GM12873 (cell line): Measurements from ENCODE around the gene GNAL.

Experiments
- TF ChIP-seq, protein P1 (sequence below): IDR thresholded peaks from 2 replicates; pipeline ENCODE4 v1.5.1; 2012; ENCODE audit warnings: low read depth, mild to moderate bottlenecking, moderate library complexity, low read length, control low read depth; ENCODE audit not compliant: insufficient read depth; ENCODE audit errors: missing control alignments

The GNAL gene

DNA sequence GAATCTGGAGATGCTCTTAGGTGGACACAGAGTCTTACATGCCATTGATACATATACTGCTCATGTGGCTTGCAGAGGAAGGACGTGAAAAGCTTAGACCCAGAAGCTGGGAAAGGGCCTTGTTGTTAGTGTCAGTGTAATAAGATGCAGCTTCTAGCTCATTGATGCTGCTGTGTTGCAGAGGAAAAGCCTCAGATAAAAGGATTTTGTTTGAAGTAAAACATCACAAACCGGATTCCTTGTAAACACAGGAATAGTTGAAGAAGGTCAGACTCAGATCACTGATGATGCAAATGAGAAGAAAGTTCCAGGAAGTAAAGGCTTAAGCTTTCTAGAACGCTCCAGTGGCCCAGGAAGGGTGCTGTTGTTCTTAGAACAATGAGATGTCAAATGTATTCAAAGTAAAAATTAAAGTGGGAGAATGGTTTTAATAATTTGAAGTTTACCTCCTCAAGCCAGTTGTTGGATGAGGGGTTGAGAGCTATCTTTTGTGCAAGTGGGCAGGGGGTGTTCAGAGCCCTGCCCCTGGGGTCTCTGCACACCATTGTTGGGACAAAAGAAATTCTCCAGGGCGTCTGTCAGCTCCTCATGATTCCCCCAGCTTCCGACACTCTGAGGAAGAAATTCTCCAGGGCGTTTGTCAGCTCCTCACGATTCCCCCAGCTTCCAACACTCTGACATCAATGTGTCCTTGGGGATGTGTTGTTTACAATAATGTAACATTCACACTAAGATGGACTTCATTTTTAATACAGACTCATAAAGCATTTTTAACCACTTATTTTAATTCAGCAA lies 100.8 kb downstream of the GNAL start:
- TF ChIP-seq, protein P1, sequence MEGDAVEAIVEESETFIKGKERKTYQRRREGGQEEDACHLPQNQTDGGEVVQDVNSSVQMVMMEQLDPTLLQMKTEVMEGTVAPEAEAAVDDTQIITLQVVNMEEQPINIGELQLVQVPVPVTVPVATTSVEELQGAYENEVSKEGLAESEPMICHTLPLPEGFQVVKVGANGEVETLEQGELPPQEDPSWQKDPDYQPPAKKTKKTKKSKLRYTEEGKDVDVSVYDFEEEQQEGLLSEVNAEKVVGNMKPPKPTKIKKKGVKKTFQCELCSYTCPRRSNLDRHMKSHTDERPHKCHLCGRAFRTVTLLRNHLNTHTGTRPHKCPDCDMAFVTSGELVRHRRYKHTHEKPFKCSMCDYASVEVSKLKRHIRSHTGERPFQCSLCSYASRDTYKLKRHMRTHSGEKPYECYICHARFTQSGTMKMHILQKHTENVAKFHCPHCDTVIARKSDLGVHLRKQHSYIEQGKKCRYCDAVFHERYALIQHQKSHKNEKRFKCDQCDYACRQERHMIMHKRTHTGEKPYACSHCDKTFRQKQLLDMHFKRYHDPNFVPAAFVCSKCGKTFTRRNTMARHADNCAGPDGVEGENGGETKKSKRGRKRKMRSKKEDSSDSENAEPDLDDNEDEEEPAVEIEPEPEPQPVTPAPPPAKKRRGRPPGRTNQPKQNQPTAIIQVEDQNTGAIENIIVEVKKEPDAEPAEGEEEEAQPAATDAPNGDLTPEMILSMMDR = no peak

DNA sequence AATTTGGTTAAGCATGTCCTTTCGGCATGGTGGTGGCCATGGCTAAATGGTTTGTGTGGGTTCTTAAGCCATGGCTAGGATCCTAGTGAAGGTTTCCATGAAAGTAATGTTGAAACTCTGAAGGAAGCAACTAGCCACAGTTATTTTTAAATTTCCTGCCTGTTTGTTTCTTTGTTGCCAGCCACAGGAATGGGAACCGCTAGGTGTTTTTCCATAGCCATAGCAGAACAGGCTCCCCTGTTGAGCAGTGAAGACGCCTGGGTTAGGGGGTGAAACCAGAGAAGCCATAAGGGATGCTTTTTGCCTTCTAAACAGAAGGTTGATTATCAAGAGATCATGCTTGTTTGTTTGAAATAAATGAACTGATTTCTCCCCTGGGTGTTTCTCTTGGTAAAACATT lies 102.1 kb downstream of the GNAL start:
- TF ChIP-seq, protein P1 = no peak

DNA sequence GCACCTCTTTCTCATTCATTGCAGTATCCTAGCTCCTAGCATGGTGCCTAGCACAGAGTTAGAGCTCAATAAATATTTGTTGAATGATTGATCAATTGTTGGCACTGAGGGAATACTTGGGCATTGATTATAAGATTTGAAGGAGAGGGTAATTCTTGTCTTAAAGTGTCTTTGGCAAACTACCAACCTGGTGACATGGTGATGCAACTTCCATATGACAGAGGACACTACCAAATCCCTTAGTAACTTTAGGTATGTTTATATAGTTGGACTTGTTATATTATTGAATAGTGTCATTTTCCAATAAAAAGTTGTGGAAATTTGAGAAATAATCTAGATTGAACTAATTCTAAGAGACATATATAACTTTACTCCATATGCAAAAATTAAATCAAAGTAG lies 103.6 kb downstream of the GNAL start:
- TF ChIP-seq, protein P1 = no peak

DNA sequence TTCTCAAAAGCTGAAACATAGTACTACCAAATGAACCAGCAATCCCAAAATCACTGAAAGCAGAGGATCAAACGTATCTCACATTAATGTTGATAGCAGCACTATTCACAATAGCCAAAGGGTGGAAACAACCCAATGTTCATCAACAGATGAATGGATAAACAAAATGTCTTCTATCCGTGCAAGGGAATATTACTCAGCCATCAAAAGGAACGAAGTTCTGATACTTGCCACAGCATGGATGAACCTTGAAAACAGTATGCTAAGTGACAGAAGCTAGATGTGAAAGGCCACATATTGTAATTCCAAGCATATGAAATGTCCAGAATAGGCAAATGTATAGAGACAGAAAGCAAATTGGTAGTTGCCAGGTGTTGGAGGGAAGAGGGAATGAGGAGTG lies 105.1 kb downstream of the GNAL start:
- TF ChIP-seq, protein P1 = no peak

DNA sequence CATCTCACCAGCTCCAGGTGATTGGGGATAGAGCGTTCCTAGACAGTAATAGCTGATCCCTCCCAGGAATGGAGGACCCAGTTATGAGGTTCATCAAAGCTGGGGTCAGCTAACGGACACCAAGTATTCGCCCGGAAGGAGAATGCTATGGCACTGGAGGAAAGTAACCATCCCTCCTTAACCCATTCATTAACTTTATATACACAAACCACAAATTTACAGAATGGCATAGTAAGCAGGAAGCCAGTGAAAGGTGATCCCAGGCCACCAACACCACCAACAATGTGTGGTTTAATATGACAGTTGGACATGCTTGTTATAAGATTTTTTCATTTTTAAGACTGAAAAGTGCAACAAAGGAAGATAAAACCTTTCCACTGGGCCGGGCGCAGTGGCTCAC lies 106.9 kb downstream of the GNAL start:
- TF ChIP-seq, protein P1 = no peak

DNA sequence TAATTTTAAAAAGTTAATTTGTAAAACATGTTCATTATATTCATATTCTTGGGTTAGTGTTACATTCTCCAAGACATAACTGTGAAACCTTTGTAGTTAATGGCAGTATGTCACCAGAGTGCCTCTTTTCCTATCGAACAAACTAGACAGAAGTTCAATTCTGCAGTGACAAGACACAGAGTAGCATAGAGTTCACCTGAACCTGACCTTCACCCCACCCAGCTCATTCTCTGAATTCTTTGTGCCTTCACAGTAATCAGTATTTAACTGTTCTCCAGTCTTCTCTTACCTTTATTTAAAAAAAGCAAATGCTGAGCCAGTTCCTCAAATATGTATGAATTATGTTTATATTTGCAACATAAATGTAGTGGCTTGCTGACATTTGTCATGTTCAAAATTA lies 109.2 kb downstream of the GNAL start:
- TF ChIP-seq, protein P1 = no peak

DNA sequence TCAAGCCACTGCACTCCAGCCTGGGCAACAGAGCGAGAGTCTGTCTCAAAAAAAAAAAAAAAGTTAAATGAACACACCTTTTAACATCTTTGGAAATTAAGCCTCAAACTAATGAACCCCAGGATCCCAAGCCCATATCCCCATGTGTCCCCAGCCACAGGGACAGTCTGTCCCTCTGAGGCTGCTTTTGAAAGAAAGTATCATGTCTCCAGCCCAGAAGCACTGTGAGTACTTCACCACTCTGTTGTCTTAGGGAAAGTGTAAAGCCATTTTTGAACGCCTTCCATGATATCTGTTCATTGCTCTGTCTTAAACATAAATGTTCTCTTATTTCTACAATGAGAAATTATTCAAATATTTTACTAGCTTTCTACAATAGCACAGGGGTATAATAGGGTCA lies 110.0 kb downstream of the GNAL start:
- TF ChIP-seq, protein P1 = no peak
